Left lung (tissue), 10 donors: Measurements from ENCODE around the gene ARMC7. TPM values are rescaled to one million over a fixed set of nuclear protein-coding genes. Genes with fewer than 3 reads are reported as not detected.
"Not testable (repeated sequence)": the region's sequence is repeated elsewhere in the genome, so short reads cannot be mapped to it uniquely, and the experiment has no call there.

ENCODE experiments used
- ATAC-seq: fragments of 200-7000 bp; cut with Tn5 transposase; one replicate; pipeline ENCODE4 v1.9.1; 2020; ENCODE audit warnings: moderate library complexity
- DNase-seq, 4 donors: peaks; one replicate each; pipeline ENCODE4 v3.0.0-alpha.2; 2013 to 2020
- H3K27ac ChIP-seq, 2 donors: fragments of 200-600 bp; sonication (generic) in 1 of 2; one replicate each; pipeline versions ENCODE4 v1.5.0 to v1.8.0; 2020 to 2021
- H3K27me3 ChIP-seq, 2 donors: fragments of 200-600 bp; sonication (generic) in 1 of 2; one replicate each; pipeline versions ENCODE4 v1.5.0 to v1.8.0; 2020 to 2021
- H3K36me3 ChIP-seq, 2 donors: fragments of 200-600 bp; sonication (generic) in 1 of 2; one replicate each; pipeline versions ENCODE4 v1.5.0 to v1.8.0; 2020 to 2021
- H3K4me1 ChIP-seq, 2 donors: fragments of 200-600 bp; one replicate each; pipeline ENCODE4 v1.8.0; 2021
- H3K4me3 ChIP-seq, 2 donors: fragments of 200-600 bp; sonication (generic) in 1 of 2; one replicate each; pipeline versions ENCODE4 v1.5.0 to v1.8.0; 2020 to 2021; ENCODE audit warnings: mild to moderate bottlenecking in 1 of 2
- H3K9me3 ChIP-seq, 2 donors: fragments of 200-600 bp; sonication (generic) in 1 of 2; one replicate each; pipeline versions ENCODE4 v1.5.0 to v1.8.0; 2020 to 2021
- CTCF ChIP-seq, 2 donors: fragments of 200-600 bp; sonication (generic) in 1 of 2; IDR thresholded peaks; one replicate each; pipeline versions ENCODE4 v1.5.0 to v1.8.0; 2021; ENCODE audit warnings: antibody characterized with exemption in 2 of 2
- intact Hi-C, 2 donors: fragments of 100-400 bp; cut with DNase I; formaldehyde crosslinking; loops; one replicate each; pipeline versions ENCODE4 v1.11.2 to v1.14.2; 2022
- polyA plus RNA-seq, 6 donors: library from polyadenylated mRNA; unstranded; fragments of 120-200 nt; gene quantifications; one replicate each; pipeline ENCODE4 v1.2.1, GENCODE V29; 2013; ENCODE audit not compliant: insufficient read length in 6 of 6
- total RNA-seq, 2 donors: library from RNA; stranded (reverse); fragmentation: NEBNext Ultra II Directional; extraction: Animal tissue kit (Norgen Biotek cat#: 25700); gene quantifications; one replicate each; pipeline ENCODE4 v1.2.1, GENCODE V29; 2021
- donor health status: DM: no; HTN: yes; CAD: no.
- donor health status: DM: no; HTN: no; CAD: no.

Gene ARMC7
- total and polyA plus RNA-seq, 8 donors, result 13.2 to 19.3 (median 14.9) TPM

- peak; percentile 14 for ATAC-seq
- TF ChIP-seq CTCF (IDR thresholded peaks at IDR 0.05), result no peak
- peak overlapping the region in 1 of 2 donors; percentile 87 for H3K27ac ChIP-seq
- no peaks in the 10 kb centered on the region for H3K9me3 ChIP-seq
- no peaks in the 10 kb centered on the region for H3K27me3 ChIP-seq
- peaks cover 0 to 4% of the 10 kb centered on the region in 2 donors for H3K36me3 ChIP-seq
- H3K4me1 ChIP-seq, result peaks cover 10 to 32% of the 10 kb centered on the region in 2 donors
- intact Hi-C loops, result no loop called here
- H3K4me3 ChIP-seq, result peak overlapping the region; percentile 55 to 93
- DNase-seq, result peak in 1 of 4 donors; percentile 43
Observed at GRCh38 chr17:75152922-75153779, 43.4 kb downstream of the ARMC7 start.

GRCh38 chr17:75153780-75154194 lies 44.0 kb downstream of the ARMC7 start:
- no peaks in the 10 kb centered on the region for H3K27me3 ChIP-seq
- DNase-seq (peak in 2 of 4 donors; percentile 34 to 81), ATAC-seq (peak; percentile 2)
- H3K4me3 ChIP-seq, result peak overlapping the region; percentile 55 to 93
- H3K36me3 ChIP-seq, result no peaks in the 10 kb centered on the region
- TF ChIP-seq CTCF (IDR thresholded peaks at IDR 0.05), result no peak
- intact Hi-C loops, result no loop called here
- H3K27ac ChIP-seq, result peak overlapping the region; percentile 35 to 87
- no peaks in the 10 kb centered on the region for H3K9me3 ChIP-seq
- peaks cover 10 to 26% of the 10 kb centered on the region in 2 donors for H3K4me1 ChIP-seq

GRCh38 chr17:75154195-75155106 lies 44.7 kb downstream of the ARMC7 start, which contains the start of gene JPT1:
JPT1 (minus strand) TSS chr17:75154512; CDS start chr17:75154397, 115 bp downstream.
- Histone ChIP-seq H3K9me3 (no peaks in the 10 kb centered on the region), H3K27ac (peak within 1 kb of the TSS; percentile 35 to 87), H3K4me3 (peak within 1 kb of the TSS; percentile 55 to 93), H3K36me3 (no peaks in the 10 kb centered on the region), H3K4me1 (peaks cover 10 to 26% of the 10 kb centered on the region in 2 donors), H3K27me3 (no peaks in the 10 kb centered on the region)
- peak; percentile 95 to 99 (median 97) for DNase-seq
- ATAC-seq, result peak; percentile 99
- intact Hi-C loops, result no loop called here
- no peak for TF ChIP-seq CTCF (IDR thresholded peaks at IDR 0.05)

GRCh38 chr17:75155191-75155601 lies 45.4 kb downstream of the ARMC7 start:
- Histone ChIP-seq H3K27me3 (no peaks in the 10 kb centered on the region), H3K4me3 (no peak overlapping the region), H3K36me3 (no peaks in the 10 kb centered on the region), H3K27ac (peak overlapping the region in 1 of 2 donors; percentile 87), H3K9me3 (no peaks in the 10 kb centered on the region), H3K4me1 (peaks cover 10 to 26% of the 10 kb centered on the region in 2 donors)
- DNase-seq, result peak in 1 of 4 donors; percentile 2
- no peak for ATAC-seq
- intact Hi-C loops, result no loop called here
- no peak for TF ChIP-seq CTCF (IDR thresholded peaks at IDR 0.05)

- peaks cover 3 to 11% of the 10 kb centered on the region in 2 donors for H3K4me1 ChIP-seq
- H3K27ac ChIP-seq, ATAC-seq, H3K4me3 ChIP-seq, H3K27me3 ChIP-seq, H3K36me3 ChIP-seq, H3K9me3 ChIP-seq, intact Hi-C loops, DNase-seq: not testable (repeated sequence)
Observed at GRCh38 chr17:75158480-75158879, 48.7 kb downstream of the ARMC7 start.
